A549 (cell line): ENCODE data around the gene BRF1. TPM values are rescaled to one million over a fixed set of nuclear protein-coding genes. Genes with fewer than 3 reads are reported as not detected.

Experiments used
- ATAC-seq, 2 experiments: fragments of 200-7000 bp in 1 of 2; fragments of >200 bp in 1 of 2; cut with Nextera tagmentation in 1 of 2; cut with Tn5 transposase in 1 of 2; 3 replicates each; pipeline versions ENCODE4 v1.8.0 to v1.9.1; 2018 to 2020; ENCODE audit warnings: mild to moderate bottlenecking in 1 of 2, moderate library complexity in 1 of 2
- CTCF ChIA-PET: fragments of 300-600 bp; sonication (Branson Sonifier 250); formaldehyde crosslinking; extraction: SDS; loops from one replicate; lab custom pipeline; 2021; ENCODE audit warnings: antibody characterized with exemption, inconsistent platforms; lab: Yijun Ruan, JAX
- POLR2A ChIA-PET: fragments of 350-600 bp; formaldehyde crosslinking; extraction: SDS; loops from one replicate; lab custom pipeline; 2021; ENCODE audit warnings: antibody characterized with exemption, inconsistent platforms; lab: Yijun Ruan, JAX
- DNase-seq, 2 experiments: peaks; one replicate each; pipeline versions ENCODE4 v3.0.0 to v3.0.0-alpha.2; 2011 to 2016; ENCODE audit warnings: low read depth in 1 of 2, low spot score in 1 of 2
- FAIRE-seq: peaks from 2 replicates; lab custom pipeline; 2011; peaks lifted over from hg19 to GRCh38; lab: Jason Lieb, UNC
- H3K27ac ChIP-seq, 2 experiments: fragments of >200 bp; sonication (Bioruptor Twin); formaldehyde crosslinking; 3 replicates each; pipeline ENCODE4 v1.5.1; 2016 to 2017
- H3K4me1 ChIP-seq: fragments of >200 bp; sonication (Bioruptor Twin); formaldehyde crosslinking; 3 replicates; pipeline ENCODE4 v1.6.1; 2016
- H3K4me2 ChIP-seq: fragments of >200 bp; sonication (Bioruptor Twin); formaldehyde crosslinking; 3 replicates; pipeline ENCODE4 v1.6.1; 2016
- H3K4me3 ChIP-seq: fragments of >200 bp; sonication (Bioruptor Twin); formaldehyde crosslinking; 3 replicates; pipeline ENCODE4 v1.5.1; 2016
- H3K9me3 ChIP-seq: fragments of >200 bp; sonication (Bioruptor Twin); formaldehyde crosslinking; 3 replicates; pipeline ENCODE4 v1.6.1; 2016
- ATOH8 ChIP-seq: fragments of 250-450 bp; sonication (Bioruptor Pico); IDR thresholded peaks from 2 replicates; pipeline ENCODE4 v1.5.0; 2020; ENCODE audit warnings: low read depth, mild to moderate bottlenecking, moderate library complexity
- BCL3 ChIP-seq: fragments of >200 bp; sonication (Bioruptor Twin); formaldehyde crosslinking; IDR thresholded peaks from 3 replicates; pipeline ENCODE4 v1.6.1; 2016
- BHLHE40 ChIP-seq: IDR thresholded peaks from 2 replicates; pipeline ENCODE4 v1.6.1; 2012; ENCODE audit warnings: low read depth, low read length, inconsistent platforms
- E2F6 ChIP-seq: IDR thresholded peaks from 2 replicates; pipeline ENCODE4 v1.6.1; 2012; ENCODE audit warnings: low read depth, borderline replicate concordance
- FOXS1 ChIP-seq: fragments of 250-450 bp; sonication (Bioruptor Pico); IDR thresholded peaks from 2 replicates; pipeline ENCODE4 v1.5.0; 2020; ENCODE audit warnings: mild to moderate bottlenecking, moderate library complexity
- GATA3 ChIP-seq: IDR thresholded peaks from 2 replicates; pipeline ENCODE4 v1.6.1; 2012; ENCODE audit warnings: borderline replicate concordance
- HEYL ChIP-seq: fragments of 250-450 bp; sonication (Bioruptor Pico); IDR thresholded peaks from 2 replicates; pipeline ENCODE4 v1.8.0; 2021; ENCODE audit warnings: mild to moderate bottlenecking, moderate library complexity
- HMGXB4 ChIP-seq: fragments of 250-450 bp; sonication (Bioruptor Pico); IDR thresholded peaks from 2 replicates; pipeline ENCODE4 v1.5.0; 2021; ENCODE audit warnings: mild to moderate bottlenecking, moderate library complexity, borderline replicate concordance
- HOXA7 ChIP-seq: fragments of 250-450 bp; sonication (Bioruptor Pico); IDR thresholded peaks from 2 replicates; pipeline ENCODE4 v1.5.0; 2020; ENCODE audit warnings: mild to moderate bottlenecking, moderate library complexity
- JUNB ChIP-seq: fragments of >200 bp; sonication (Bioruptor Twin); formaldehyde crosslinking; IDR thresholded peaks from 2 replicates; pipeline ENCODE4 v1.6.1; 2016
- KDM5A ChIP-seq: fragments of 200-600 bp; sonication (generic); IDR thresholded peaks from 2 replicates; pipeline ENCODE4 v1.6.1; 2016; ENCODE audit warnings: antibody characterized with exemption, mild to moderate bottlenecking
- MAFK ChIP-seq: fragments of 450-650 bp; IDR thresholded peaks from 2 replicates; pipeline ENCODE4 v1.6.1; 2014; ENCODE audit not compliant: partially characterized antibody
- MYC ChIP-seq: IDR thresholded peaks from 2 replicates; pipeline ENCODE4 v1.6.1; 2012; ENCODE audit warnings: mild to moderate bottlenecking, inconsistent platforms, low read length, improper control_type of control experiment, borderline replicate concordance
- SREBF2 ChIP-seq: fragments of 450-650 bp; IDR thresholded peaks from 2 replicates; pipeline ENCODE4 v1.6.1; 2014; ENCODE audit warnings: mild to moderate bottlenecking, moderate library complexity
- USF2 ChIP-seq: fragments of 450-650 bp; IDR thresholded peaks from 2 replicates; pipeline ENCODE4 v1.6.1; 2014; ENCODE audit warnings: antibody characterized with exemption
- ZFP36 ChIP-seq: fragments of 450-650 bp; IDR thresholded peaks from 2 replicates; pipeline ENCODE4 v1.6.1; 2014; ENCODE audit warnings: borderline replicate concordance; ENCODE audit not compliant: partially characterized antibody
- ZNF302 ChIP-seq: fragments of 250-450 bp; sonication (Bioruptor Pico); IDR thresholded peaks from 2 replicates; pipeline ENCODE4 v1.9.0; 2021; ENCODE audit warnings: inconsistent platforms, mild to moderate bottlenecking, moderate library complexity
- WGBS: methylation state at CpG from one replicate; pipeline ENCODE4 v1.1.6; 2017; ENCODE audit errors: missing lambda C conversion rate; 5-methylcytosine and 5-hydroxymethylcytosine counted together
- polyA plus RNA-seq, 4 experiments: library from polyadenylated mRNA; depleted of rRNA in 3 of 4; stranded (reverse); fragments of >200 nt; fragmentation: RNase III in 1 of 4; extraction: RNeasy Plus Mini Kit Qiagen cat#74134 plus additional on column Dnase treatment in 1 of 4; gene quantifications; 2 replicates in 3 of 4; 3 replicates in 1 of 4; pipeline ENCODE4 v1.2.3, GENCODE V29; 2011 to 2017

Gene BRF1
- polyA plus RNA-seq, 2 of the 4 experiments (the other 2 are of a cell fraction): 8.5 to 25.7 TPM

GRCh38 chr14:105337433-105337832 is 36.6 kb upstream of the BRF1 start:
- Histone ChIP-seq H3K4me1 (no peaks in the 10 kb centered on the region), H3K9me3 (no peaks in the 10 kb centered on the region), H3K4me3 (no peak overlapping the region), H3K27ac (no peak overlapping the region), H3K4me2 (no peak overlapping the region)
- CTCF ChIA-PET: no interaction called here
- POLR2A ChIA-PET: no interaction called here
- no peak for TF ChIP-seq E2F6
- TF ChIP-seq KDM5A: no peak
- no peak for TF ChIP-seq MYC
- FAIRE-seq (no peak), ATAC-seq (no peak), DNase-seq (no peak)
- 89% methylated on average over 6 of the region's 6 CpGs for WGBS

GRCh38 chr14:105336477-105337287 is 35.9 kb upstream of the BRF1 start:
- H3K9me3 ChIP-seq: no peaks in the 10 kb centered on the region
- DNase-seq: no peak
- H3K27ac ChIP-seq: no peak overlapping the region
- FAIRE-seq: no peak
- no peak for TF ChIP-seq MAFK
- TF ChIP-seq HEYL (CRISPR knock-in tag): no peak
- no peak for TF ChIP-seq USF2
- TF ChIP-seq JUNB: no peak
- no peak for TF ChIP-seq ATOH8 (CRISPR knock-in tag)
- TF ChIP-seq SREBF2: no peak
- TF ChIP-seq BCL3: no peak
- no peak for TF ChIP-seq E2F6
- no peak for TF ChIP-seq GATA3
- no peak for TF ChIP-seq ZFP36
- no peak for TF ChIP-seq HOXA7 (CRISPR knock-in tag)
- TF ChIP-seq ZNF302 (CRISPR knock-in tag): no peak
- no peak for TF ChIP-seq FOXS1 (CRISPR knock-in tag)
- TF ChIP-seq HMGXB4 (CRISPR knock-in tag): no peak
- no peak for TF ChIP-seq BHLHE40
- ChIA-PET CTCF (interaction anchor here (0.6 to 2.5 kb wide), 2 partner anchors 15 to 664 kb away, joined by 3 to 14 read pairs; no protein-coding TSS in a partner anchor), POLR2A (no interaction called here)
- ATAC-seq: no peak
- no peaks in the 10 kb centered on the region for H3K4me1 ChIP-seq
- no peak overlapping the region for H3K4me2 ChIP-seq
- WGBS: 91% methylated on average over 26 of the region's 26 CpGs
- H3K4me3 ChIP-seq: no peak overlapping the region
